ENCODE results near the gene NAA60.
A peak's percentile ranks its signal among the peaks of the same experiment; 100 is the strongest.
"Not testable (repeated sequence)": the region's sequence is repeated elsewhere in the genome, so short reads cannot be mapped to it uniquely, and the experiment has no call there.

The NAA60 gene

GRCh38 chr16:3484318-3485096 lies 41.0 kb downstream of the NAA60 start:
- DNase-seq, result no peak

- DNase-seq, result no peak
These were observed 41.7 kb downstream of the NAA60 start for GRCh38 chr16:3485097-3485745.

GRCh38 chr16:3485821-3486505 lies 42.5 kb downstream of the NAA60 start:
- no peak for DNase-seq

GRCh38 chr16:3486506-3487215 lies 43.2 kb downstream of the NAA60 start:
- DNase-seq, result no peak

GRCh38 chr16:3487521-3488410 lies 44.3 kb downstream of the NAA60 start:
- DNase-seq, result no peak

GRCh38 chr16:3488801-3489200 lies 45.3 kb downstream of the NAA60 start:
- no peak for DNase-seq

GRCh38 chr16:3490911-3491629 lies 47.6 kb downstream of the NAA60 start:
- no peak for DNase-seq

GRCh38 chr16:3492356-3492755 lies 48.9 kb downstream of the NAA60 start:
- no peak for DNase-seq

GRCh38 chr16:3494386-3494973 lies 51.0 kb downstream of the NAA60 start:
- no peak for DNase-seq

- DNase-seq, result no peak
These were observed 51.7 kb downstream of the NAA60 start, which contains the start of gene C16orf90 for GRCh38 chr16:3495176-3495575. Gene C16orf90, minus strand, starts transcription at chr16:3495489. Its CDS starts 68 bp downstream, at chr16:3495421.

- no peak for DNase-seq
These were observed 52.9 kb downstream of the NAA60 start for GRCh38 chr16:3496386-3496785.

- DNase-seq, result no peak
These were observed 54.3 kb downstream of the NAA60 start for GRCh38 chr16:3497771-3498170.

- no peak for DNase-seq
These were observed 55.5 kb downstream of the NAA60 start for GRCh38 chr16:3498988-3499387.

- not testable (repeated sequence) for DNase-seq
These were observed 57.9 kb downstream of the NAA60 start for GRCh38 chr16:3501412-3501761.

GRCh38 chr16:3501783-3502400 lies 58.4 kb downstream of the NAA60 start:
- DNase-seq, result no peak

- peak in 1 of 2 donors; percentile 21 for DNase-seq
These were observed 60.0 kb downstream of the NAA60 start for GRCh38 chr16:3503523-3503922.

- DNase-seq, result no peak
These were observed 65.3 kb downstream of the NAA60 start for GRCh38 chr16:3508736-3509135.

- DNase-seq, result peak; percentile 49 to 54
These were observed 66.0 kb downstream of the NAA60 start for GRCh38 chr16:3509470-3509928.

GRCh38 chr16:3510416-3510815 lies 66.9 kb downstream of the NAA60 start:
- no peak for DNase-seq
